Epithelial cell of prostate (primary cell): ENCODE results near the gene DOK3.

Source experiments
- DNase-seq: peaks from one replicate; pipeline ENCODE4 v3.0.0-alpha.2; 2011; ENCODE audit warnings: low read depth, low spot score
- H3K27ac ChIP-seq: fragments of 450-650 bp; 2 replicates; pipeline ENCODE4 v1.5.1; 2017; ENCODE audit warnings: mild to moderate bottlenecking

DOK3 gene, protein sequence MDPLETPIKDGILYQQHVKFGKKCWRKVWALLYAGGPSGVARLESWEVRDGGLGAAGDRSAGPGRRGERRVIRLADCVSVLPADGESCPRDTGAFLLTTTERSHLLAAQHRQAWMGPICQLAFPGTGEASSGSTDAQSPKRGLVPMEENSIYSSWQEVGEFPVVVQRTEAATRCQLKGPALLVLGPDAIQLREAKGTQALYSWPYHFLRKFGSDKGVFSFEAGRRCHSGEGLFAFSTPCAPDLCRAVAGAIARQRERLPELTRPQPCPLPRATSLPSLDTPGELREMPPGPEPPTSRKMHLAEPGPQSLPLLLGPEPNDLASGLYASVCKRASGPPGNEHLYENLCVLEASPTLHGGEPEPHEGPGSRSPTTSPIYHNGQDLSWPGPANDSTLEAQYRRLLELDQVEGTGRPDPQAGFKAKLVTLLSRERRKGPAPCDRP

GRCh38 chr5:177509381-177509951 is at the start of gene DOK3:
DOK3 (minus strand) TSS chr5:177509826; CDS start chr5:177509540, 286 bp downstream.
- no peak within 1 kb of the TSS for H3K27ac ChIP-seq
- DNase-seq = no peak

- DNase-seq = no peak
- peak overlapping the region; percentile 43 for H3K27ac ChIP-seq
Measured at GRCh38 chr5:177557796-177558195, 48.2 kb upstream of the DOK3 start.

DNA sequence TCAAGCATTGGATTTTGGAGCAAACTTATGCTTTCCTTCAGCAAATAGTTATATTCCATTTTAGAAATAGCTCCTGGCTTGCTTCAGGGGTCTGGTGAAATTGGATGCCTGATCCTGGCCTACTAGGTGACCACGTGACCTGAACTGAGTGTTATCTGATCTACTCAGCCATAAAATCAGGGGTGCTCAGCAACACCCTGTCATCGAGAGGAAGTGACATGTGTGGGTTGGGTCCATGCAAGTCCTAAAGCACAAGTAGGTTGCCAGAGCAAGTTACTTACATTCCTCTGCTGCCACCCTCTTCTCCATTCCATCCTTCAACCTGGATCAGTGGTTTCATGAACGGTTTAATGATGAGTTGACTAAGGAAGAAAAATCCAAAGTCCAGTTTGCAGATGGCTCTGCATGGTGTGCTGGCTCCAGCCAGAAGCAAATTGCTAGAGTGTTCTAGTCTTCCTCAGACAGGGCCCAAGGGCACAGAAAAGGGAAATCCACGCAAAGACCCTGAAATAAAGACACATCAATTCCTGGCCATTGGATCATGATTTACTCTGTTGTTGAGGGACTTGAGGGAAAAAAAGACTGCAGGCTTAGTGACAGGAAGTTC is 47.5 kb upstream of the DOK3 start:
- no peak for DNase-seq
- H3K27ac ChIP-seq = peak overlapping the region; percentile 43

GRCh38 chr5:177555665-177556064 is 46.0 kb upstream of the DOK3 start:
- DNase-seq = no peak
- H3K27ac ChIP-seq = no peak overlapping the region

GRCh38 chr5:177555228-177555627 is 45.6 kb upstream of the DOK3 start:
- no peak overlapping the region for H3K27ac ChIP-seq
- no peak for DNase-seq

DNA sequence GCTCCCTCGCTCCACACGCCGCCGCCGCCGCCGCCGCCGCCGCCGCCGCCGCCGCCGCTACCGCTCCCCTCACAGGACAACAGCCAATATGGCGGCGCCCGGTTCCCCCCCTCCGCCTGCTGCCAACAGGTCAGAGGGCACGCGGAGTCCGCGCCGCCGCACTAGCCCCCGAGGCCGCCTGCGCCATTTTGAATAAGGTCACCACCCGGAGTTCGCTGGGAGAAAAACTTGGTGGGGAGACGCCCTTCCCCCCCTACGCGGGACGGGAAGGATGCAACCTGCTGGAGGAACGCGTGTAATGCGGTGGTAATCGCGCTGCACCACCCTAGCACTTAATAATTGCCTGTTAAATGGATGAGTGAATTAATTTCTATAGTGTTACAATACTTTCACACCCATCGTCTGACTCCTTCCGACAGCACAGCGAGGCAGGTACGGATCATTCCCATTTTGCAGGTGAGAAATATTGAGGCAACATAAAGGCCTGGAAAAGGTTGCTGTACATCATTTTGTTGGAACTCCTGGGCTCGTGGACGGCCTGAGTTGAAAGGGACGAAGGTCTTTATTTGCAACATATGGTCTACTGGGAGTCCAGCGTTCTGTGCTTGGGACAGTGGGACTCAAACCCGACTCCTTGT is 45.0 kb upstream of the DOK3 start, which contains the start of gene FAM193B:
Gene FAM193B, minus strand, starts transcription at position 90 of the 638 bp plus-strand sequence. CDS start 105 bp downstream, outside the sequence.
- H3K27ac ChIP-seq = peak within 1 kb of the TSS; percentile 75
- DNase-seq = no peak

- peak overlapping the region; percentile 75 for H3K27ac ChIP-seq
- no peak for DNase-seq
Measured at GRCh38 chr5:177553671-177554429, 44.2 kb upstream of the DOK3 start.

DNA sequence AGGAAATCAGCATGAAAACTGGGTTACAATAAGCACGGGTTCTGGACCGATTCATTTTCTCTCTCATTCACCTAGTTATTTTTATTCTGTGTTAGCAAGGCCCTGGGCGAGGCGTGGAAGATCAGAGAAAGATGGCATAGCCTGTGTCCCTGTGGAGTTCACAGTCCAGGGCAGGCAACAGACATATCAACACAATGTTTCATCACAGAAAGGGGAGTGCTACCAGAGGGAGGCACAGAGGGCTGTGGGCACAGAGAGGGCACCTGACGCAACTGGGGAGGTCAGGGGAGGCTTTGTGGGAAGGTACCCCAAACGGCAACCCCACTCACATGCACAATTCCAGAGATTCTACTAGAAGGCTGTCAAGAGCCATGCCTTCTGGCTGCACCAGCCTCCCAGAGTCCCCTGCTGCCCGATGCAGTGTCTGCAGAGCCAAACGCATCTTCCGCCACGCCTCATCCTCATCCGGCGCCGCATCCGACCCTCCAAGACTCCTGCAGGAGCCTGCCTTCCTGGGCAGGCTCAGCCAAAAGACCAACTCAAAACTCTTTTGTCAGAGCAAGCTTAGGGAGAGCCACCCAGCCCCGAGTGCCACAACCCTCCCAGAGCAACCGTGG is 43.3 kb upstream of the DOK3 start:
- H3K27ac ChIP-seq = peak overlapping the region; percentile 75
- DNase-seq = no peak

- H3K27ac ChIP-seq = no peak overlapping the region
- no peak for DNase-seq
Measured at GRCh38 chr5:177550122-177550521, 40.5 kb upstream of the DOK3 start.

- H3K27ac ChIP-seq = peak overlapping the region; percentile 94
- DNase-seq = no peak
Measured at GRCh38 chr5:177548495-177548894, 38.9 kb upstream of the DOK3 start.

DNA sequence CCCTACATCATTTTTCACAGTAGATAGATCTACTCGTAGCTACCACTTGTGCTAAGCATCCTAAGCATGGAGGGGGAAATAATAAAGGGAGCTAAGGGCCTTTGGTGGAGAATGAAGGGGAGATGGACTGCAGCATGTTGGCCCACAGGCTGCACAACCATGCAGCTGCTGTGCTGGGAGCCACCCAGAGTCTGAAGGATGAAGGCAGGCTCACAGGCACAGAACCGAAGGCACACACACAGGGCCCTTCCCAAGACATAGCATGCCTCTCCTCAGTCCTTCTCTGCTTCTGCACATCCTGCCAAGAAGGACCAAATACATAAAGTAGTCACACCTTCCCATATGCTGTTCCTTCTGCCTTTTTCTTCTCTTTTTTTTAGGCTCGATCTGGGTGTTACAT is 38.1 kb upstream of the DOK3 start:
- H3K27ac ChIP-seq = peak overlapping the region; percentile 94
- no peak for DNase-seq

DNA sequence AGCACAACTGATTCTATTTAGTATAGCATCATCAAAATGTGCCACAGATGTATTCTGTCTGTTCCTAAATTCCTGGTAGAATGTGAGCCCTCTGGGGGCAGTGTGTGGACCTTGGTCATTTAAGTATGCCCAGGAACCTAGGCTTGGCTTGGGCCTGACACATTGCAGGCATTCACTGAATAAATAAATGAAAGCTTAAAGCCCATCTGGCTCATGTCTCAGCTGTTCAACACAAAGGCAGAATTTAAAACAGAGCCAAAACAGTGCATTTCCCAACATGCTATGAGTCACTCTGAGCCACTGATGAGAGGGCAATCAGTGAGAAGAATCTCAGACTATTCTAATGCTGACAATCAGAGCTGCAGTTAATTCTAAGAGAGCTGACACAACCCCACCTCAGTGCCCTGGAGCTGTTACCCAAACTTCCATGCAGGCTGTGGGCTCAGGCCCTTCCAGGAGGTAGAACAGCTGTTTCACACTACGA is 36.7 kb upstream of the DOK3 start:
- peak; percentile 93 for DNase-seq
- peak overlapping the region; percentile 94 for H3K27ac ChIP-seq

DNA sequence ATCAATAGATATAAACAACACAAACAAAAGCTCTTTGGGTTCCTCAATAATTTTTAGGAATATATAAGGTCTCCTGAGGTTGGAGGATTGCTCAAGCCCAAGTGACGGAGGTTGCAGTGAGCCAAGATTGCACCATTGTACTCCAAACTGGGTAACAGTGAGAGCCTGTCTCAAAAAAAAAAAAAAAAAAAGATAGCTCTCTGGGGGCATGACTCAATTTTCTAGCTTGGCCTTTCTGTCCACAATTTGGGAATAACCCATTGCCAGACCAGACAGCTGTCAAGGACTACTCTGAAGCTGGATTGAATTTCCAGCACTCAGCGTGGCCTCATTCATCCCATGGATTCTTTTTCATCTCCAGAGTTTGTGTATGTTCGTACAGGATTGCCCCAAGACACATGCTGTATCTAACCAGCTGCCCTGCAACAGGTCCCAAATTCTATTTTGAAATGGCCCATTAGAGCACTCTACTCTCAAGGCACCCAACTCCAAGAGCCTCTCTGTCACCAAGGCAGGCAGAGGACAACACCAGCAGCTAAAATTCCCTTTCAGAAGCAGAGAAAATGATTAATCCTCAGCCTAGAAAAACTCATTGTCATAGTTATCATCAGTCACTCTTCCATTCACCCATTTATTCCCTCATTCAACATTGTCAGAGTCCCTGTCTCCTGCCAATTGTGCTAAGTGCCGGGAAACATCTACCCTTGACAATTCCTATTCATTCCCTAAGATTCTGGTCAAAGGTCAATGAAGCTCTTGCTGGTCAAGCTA is 36.0 kb upstream of the DOK3 start:
- no peak for DNase-seq
- H3K27ac ChIP-seq = peak overlapping the region; percentile 94

DNA sequence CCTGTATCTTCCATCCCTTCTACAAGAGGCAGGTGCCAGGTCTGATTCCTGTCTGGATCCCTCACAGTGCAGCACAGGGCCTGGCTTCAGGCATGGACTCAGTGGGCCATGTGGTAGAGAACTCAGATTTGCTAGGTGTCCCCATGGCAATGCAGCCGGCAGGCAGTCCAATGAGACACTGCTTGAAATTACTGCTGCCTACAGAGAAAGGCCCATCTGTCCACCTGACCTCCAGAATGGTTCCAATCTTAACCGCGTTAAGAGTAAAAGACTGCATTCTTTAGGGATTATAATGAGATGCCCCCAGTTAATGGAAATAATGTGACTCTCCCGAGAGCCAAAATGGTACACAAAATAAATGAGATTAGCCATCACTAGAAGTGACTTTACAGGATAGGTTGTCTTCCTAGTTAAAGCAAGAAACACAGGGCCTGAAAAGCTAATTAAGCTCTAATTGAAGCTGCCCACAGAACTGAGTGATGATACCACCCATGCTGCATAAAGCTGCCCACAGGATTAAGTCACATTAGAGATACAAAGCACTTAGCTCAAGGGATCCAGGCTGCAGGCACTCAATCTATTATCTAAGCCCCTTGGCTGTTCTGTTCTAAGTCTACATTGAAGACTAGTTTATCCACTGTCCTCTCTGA is 33.3 kb upstream of the DOK3 start:
- no peak for DNase-seq
- no peak overlapping the region for H3K27ac ChIP-seq

DNA sequence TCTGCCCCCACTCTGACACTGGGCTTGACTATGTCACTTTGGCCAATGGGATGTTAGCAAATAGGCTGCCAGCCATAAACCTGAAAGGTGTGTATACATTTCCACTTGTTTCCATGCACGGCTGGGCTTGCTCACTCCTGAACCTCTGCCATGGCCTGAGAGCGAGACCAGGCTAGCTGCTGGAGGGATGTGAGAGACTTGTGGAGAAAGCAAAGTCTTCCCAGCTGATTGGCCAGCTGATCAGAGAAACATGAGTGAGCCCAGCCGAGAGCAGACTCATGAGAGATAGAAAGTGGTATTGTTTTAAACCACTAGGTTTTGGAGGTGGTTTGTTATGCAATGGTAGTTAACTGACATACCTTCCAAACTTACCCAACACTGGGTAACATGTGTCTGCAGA is 30.8 kb upstream of the DOK3 start:
- peak overlapping the region; percentile 57 for H3K27ac ChIP-seq

GRCh38 chr5:177539411-177539810 is 29.8 kb upstream of the DOK3 start:
- peak overlapping the region; percentile 57 for H3K27ac ChIP-seq
- DNase-seq = no peak

More for the DNA sequence above, 30.8 kb upstream of the DOK3 start:
- peak; percentile 88 for DNase-seq

DNA sequence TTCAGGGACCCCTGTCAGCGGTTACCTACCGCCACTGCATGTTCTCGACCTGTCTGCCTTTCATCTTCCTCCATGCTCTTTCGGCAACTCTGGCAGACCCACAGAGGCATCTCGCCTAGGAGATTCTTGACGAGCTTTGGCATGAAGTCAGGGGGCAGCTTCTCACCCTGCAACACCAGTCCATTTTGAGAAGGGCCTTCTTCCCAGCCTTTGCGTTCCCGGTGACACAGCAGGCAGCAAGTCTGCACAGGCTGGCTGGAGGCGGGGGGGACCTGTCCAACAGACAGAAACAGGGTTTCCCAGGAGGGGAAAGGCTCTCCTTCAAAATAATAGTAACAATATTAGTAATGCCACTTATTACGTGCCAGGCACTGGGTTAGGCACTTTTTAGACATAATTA is 29.2 kb upstream of the DOK3 start:
- DNase-seq = no peak
- peak overlapping the region; percentile 57 for H3K27ac ChIP-seq
